Epithelial cell of esophagus (primary cell): Measurements from ENCODE around the gene KAZN.

Source experiments
- DNase-seq: peaks from one replicate; pipeline ENCODE4 v3.0.0; 2010; ENCODE audit warnings: low read depth
- H3K4me3 ChIP-seq: 2 replicates; pipeline ENCODE4 v1.5.1; 2011; ENCODE audit warnings: mild to moderate bottlenecking, low read length, control low read depth
- CTCF ChIP-seq: IDR thresholded peaks from 2 replicates; pipeline ENCODE4 v1.5.1; 2011; ENCODE audit warnings: low read depth, mild to moderate bottlenecking, low read length, control low read depth, inconsistent platforms; ENCODE audit not compliant: insufficient read depth; ENCODE audit errors: missing control alignments

The KAZN gene

DNA sequence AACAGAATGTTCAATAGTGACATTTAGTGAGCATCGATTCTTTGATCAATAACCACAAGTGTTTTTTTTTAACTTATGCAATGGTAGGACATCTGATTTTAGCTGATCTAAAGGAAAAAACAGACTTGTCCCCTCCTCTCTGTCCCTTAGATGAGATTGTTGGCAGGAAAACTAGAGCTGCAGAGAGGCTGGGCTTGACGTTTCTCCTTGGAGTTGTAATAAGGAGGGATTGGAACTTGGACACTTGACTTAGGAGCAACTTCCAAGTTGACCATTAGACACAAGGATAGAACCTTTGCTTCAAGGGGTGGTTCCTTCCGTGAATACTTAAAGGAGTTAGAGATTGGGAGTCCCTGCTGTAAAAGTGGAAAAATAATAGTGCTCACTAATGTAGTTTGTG, 49.9 kb downstream of the KAZN start:
- no peak for TF ChIP-seq CTCF
- no peak overlapping the region for H3K4me3 ChIP-seq
- no peak for DNase-seq

DNA sequence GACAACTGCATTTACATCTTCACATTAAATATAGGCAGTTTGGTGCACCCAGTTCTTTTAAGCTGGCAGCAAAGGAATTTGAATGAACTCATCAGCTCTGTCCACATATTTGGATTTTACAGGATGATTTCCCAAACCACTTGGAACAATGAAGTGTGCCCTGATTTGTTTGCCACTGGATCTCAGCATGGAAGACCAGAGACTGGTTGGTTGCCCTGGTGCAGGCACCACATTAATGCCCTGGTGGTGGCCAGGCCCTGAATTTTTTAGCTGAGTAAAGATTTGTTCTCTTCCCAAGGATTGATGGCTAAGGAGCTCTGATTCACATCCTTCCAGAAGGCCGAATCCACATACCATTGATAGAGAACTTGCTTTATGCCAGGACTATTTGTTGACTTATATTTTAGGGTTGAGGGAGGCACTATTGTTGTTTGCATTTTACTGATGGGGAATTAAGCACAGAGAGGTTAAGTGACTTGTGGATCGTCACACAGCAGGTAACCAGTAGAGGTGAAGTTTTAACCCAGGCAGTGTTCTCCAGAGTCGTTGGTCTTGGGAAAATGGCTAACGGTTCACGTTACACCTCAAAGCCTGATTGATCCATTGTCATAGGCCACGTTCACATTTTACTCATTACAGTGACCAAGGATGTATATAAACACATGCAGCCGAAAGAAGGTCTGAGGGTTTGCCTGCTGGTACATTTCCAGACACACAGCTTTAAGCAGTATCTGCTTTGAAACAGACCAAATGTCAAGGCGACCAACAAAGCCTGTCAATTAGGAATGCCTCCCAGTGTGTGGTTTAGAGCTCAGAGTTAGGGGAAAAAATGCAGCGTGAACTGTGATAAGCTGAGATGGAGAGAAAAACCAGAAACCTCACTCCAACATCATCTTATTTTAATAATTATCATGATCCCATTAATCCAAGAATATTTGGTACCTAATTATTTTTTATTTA, 50.7 kb downstream of the KAZN start:
- DNase-seq = no peak
- no peak for TF ChIP-seq CTCF
- no peak overlapping the region for H3K4me3 ChIP-seq

DNA sequence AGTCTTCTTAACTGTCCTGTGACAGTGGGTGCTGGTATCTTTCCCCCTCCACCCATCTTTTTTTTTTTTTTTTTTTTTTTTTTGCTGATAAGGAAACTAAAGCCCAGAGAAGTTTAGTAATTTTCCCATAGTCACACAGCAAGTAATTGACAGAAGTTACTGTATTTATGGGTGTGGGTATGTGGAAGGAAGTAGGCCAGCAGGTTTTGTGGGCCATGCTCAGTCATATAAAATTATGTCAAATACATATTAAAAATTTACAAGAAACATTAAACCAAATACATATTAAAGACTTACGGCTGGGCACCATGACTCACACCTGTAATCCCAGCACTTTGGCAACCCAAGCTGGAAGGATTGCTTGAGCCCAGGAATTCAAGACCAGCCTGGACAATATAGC, 51.5 kb downstream of the KAZN start:
- H3K4me3 ChIP-seq = no peak overlapping the region
- DNase-seq = no peak
- no peak for TF ChIP-seq CTCF

DNA sequence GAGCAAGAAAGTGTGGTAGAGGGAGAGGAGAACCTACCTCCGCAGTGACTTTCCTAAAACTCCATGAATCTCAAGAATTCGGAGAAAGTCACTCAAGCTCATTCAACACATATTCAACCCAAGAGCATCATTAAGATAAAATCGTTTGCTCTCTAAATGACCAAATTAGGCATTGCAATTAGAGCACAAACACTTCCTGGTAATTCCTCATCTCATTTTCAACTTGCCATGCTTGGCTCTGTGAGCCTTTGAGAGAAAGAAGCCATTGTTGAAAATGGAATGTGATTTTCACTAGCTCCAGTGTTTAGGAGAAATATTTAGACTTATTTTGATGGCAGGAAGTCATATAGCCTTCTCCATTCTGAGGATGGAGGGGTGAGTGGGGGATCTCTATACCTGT, 52.5 kb downstream of the KAZN start:
- no peak for DNase-seq
- H3K4me3 ChIP-seq = no peak overlapping the region
- no peak for TF ChIP-seq CTCF

GRCh38 chr1:14652840-14653239, 54.4 kb downstream of the KAZN start:
- TF ChIP-seq CTCF = no peak
- H3K4me3 ChIP-seq = no peak overlapping the region
- DNase-seq = no peak

- DNase-seq = no peak
- no peak overlapping the region for H3K4me3 ChIP-seq
- no peak for TF ChIP-seq CTCF
Observed at GRCh38 chr1:14653461-14653960, 55.0 kb downstream of the KAZN start.
